DND-41 (cell line): ENCODE data around the gene CCBE1.

ENCODE experiments used
- EZH2 ChIP-seq: IDR thresholded peaks from 3 replicates; pipeline ENCODE4 v1.6.1; 2012; ENCODE audit warnings: borderline replicate concordance, low read depth, mild to moderate bottlenecking, moderate library complexity, low read length, inconsistent platforms; ENCODE audit not compliant: severe bottlenecking
- TF ChIP-seq, protein P1 (sequence below): IDR thresholded peaks from 2 replicates; pipeline ENCODE4 v1.5.1; 2012; ENCODE audit warnings: borderline replicate concordance, low read length, moderate library complexity, mild to moderate bottlenecking; ENCODE audit not compliant: poor library complexity, severe bottlenecking; ENCODE audit errors: extremely low read depth

DNA sequence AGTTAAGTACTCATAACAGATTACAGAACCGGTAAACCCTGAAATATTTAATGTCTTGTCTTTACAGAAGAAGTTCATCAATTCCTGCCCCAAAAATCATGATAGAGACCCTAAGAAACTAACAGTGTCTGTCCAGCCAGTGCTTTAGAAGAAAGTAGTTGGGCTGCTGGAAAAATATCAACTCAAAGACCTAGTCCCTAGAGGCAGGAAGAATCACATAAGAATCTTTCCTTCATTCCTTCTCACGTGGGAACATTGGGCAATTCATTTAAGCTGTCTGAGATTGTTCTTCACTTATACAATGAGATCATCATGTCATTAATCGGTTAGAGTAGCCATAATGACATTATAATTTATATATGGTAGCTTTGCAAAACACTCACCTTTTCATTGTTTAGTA, 156.4 kb downstream of the CCBE1 start:
- TF ChIP-seq, protein P1, sequence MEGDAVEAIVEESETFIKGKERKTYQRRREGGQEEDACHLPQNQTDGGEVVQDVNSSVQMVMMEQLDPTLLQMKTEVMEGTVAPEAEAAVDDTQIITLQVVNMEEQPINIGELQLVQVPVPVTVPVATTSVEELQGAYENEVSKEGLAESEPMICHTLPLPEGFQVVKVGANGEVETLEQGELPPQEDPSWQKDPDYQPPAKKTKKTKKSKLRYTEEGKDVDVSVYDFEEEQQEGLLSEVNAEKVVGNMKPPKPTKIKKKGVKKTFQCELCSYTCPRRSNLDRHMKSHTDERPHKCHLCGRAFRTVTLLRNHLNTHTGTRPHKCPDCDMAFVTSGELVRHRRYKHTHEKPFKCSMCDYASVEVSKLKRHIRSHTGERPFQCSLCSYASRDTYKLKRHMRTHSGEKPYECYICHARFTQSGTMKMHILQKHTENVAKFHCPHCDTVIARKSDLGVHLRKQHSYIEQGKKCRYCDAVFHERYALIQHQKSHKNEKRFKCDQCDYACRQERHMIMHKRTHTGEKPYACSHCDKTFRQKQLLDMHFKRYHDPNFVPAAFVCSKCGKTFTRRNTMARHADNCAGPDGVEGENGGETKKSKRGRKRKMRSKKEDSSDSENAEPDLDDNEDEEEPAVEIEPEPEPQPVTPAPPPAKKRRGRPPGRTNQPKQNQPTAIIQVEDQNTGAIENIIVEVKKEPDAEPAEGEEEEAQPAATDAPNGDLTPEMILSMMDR: no peak
- TF ChIP-seq EZH2: no peak
